ENCODE data around the gene RAB37.

Gene RAB37

GRCh38 chr17:74773414-74773813, 36.4 kb downstream of the RAB37 start:
- Histone ChIP-seq H3K9ac (ENCODE audit: low read length) (no peak overlapping the region), H3K9me3 (ENCODE audit: control insufficient read depth, insufficient read depth, low read depth, low read length) (no peaks in the 10 kb centered on the region), H3K27me3 (ENCODE audit: control insufficient read depth, insufficient read depth, low read length) (no peaks in the 10 kb centered on the region), H3K36me3 (ENCODE audit: control insufficient read depth, insufficient read depth, low read length) (peaks cover 57% of the 10 kb centered on the region), H3K27ac (ENCODE audit: low read depth, low read length) (no peak overlapping the region), H3K4me3 (ENCODE audit: low read depth, low read length) (no peak overlapping the region), H3K4me1 (ENCODE audit: control insufficient read depth, insufficient read depth, low read length) (peaks cover 6% of the 10 kb centered on the region; the same call in 1 of the 2 replicates)

GRCh38 chr17:74773871-74774286, 36.8 kb downstream of the RAB37 start:
- no peak overlapping the region for H3K27ac ChIP-seq (ENCODE audit: low read depth, low read length)
- H3K4me3 ChIP-seq (ENCODE audit: low read depth, low read length) = no peak overlapping the region
- no peaks in the 10 kb centered on the region for H3K9me3 ChIP-seq (ENCODE audit: control insufficient read depth, insufficient read depth, low read depth, low read length)
- peaks cover 6% of the 10 kb centered on the region; the same call in 1 of the 2 replicates for H3K4me1 ChIP-seq (ENCODE audit: control insufficient read depth, insufficient read depth, low read length)
- H3K36me3 ChIP-seq (ENCODE audit: control insufficient read depth, insufficient read depth, low read length) = peaks cover 52% of the 10 kb centered on the region
- no peaks in the 10 kb centered on the region for H3K27me3 ChIP-seq (ENCODE audit: control insufficient read depth, insufficient read depth, low read length)
- H3K9ac ChIP-seq (ENCODE audit: low read length) = no peak overlapping the region

GRCh38 chr17:74775409-74776043, 38.5 kb downstream of the RAB37 start:
- H3K27ac ChIP-seq (ENCODE audit: low read depth, low read length) = no peak overlapping the region
- peaks cover 44% of the 10 kb centered on the region for H3K36me3 ChIP-seq (ENCODE audit: control insufficient read depth, insufficient read depth, low read length)

GRCh38 chr17:74776044-74776962, 39.2 kb downstream of the RAB37 start, which contains the start of gene NAT9:
Gene NAT9, minus strand, starts transcription at chr17:74776345. Its CDS starts 647 bp downstream, at chr17:74775698.
- Histone ChIP-seq H3K27me3 (ENCODE audit: control insufficient read depth, insufficient read depth, low read length) (no peaks in the 10 kb centered on the region), H3K4me1 (ENCODE audit: control insufficient read depth, insufficient read depth, low read length) (peaks cover 12% of the 10 kb centered on the region; the same call in 1 of the 2 replicates), H3K27ac (ENCODE audit: low read depth, low read length) (0 out of 2 replicates have a peak within 1 kb of the TSS, but pooled peaks have one; percentile 60), H3K9me3 (ENCODE audit: control insufficient read depth, insufficient read depth, low read depth, low read length) (no peaks in the 10 kb centered on the region), H3K4me3 (ENCODE audit: low read depth, low read length) (peak within 1 kb of the TSS; percentile 90), H3K9ac (ENCODE audit: low read length) (peak within 1 kb of the TSS; percentile 84), H3K36me3 (ENCODE audit: control insufficient read depth, insufficient read depth, low read length) (peaks cover 37% of the 10 kb centered on the region)

More at GRCh38 chr17:74775409-74776043, 38.5 kb downstream of the RAB37 start:
- peak overlapping the region; percentile 90 for H3K4me3 ChIP-seq (ENCODE audit: low read depth, low read length)
- H3K4me1 ChIP-seq (ENCODE audit: control insufficient read depth, insufficient read depth, low read length) = peaks cover 12% of the 10 kb centered on the region; the same call in 1 of the 2 replicates
- H3K27me3 ChIP-seq (ENCODE audit: control insufficient read depth, insufficient read depth, low read length) = no peaks in the 10 kb centered on the region
- H3K9ac ChIP-seq (ENCODE audit: low read length) = peak overlapping the region; percentile 75
- H3K9me3 ChIP-seq (ENCODE audit: control insufficient read depth, insufficient read depth, low read depth, low read length) = no peaks in the 10 kb centered on the region

GRCh38 chr17:74776990-74777389, 39.9 kb downstream of the RAB37 start:
- peak overlapping the region; percentile 84 for H3K9ac ChIP-seq (ENCODE audit: low read length)
- H3K9me3 ChIP-seq (ENCODE audit: control insufficient read depth, insufficient read depth, low read depth, low read length) = no peaks in the 10 kb centered on the region
- H3K4me1 ChIP-seq (ENCODE audit: control insufficient read depth, insufficient read depth, low read length) = peaks cover 12% of the 10 kb centered on the region; the same call in 1 of the 2 replicates
- H3K27me3 ChIP-seq (ENCODE audit: control insufficient read depth, insufficient read depth, low read length) = no peaks in the 10 kb centered on the region
- H3K36me3 ChIP-seq (ENCODE audit: control insufficient read depth, insufficient read depth, low read length) = peaks cover 31% of the 10 kb centered on the region
- H3K4me3 ChIP-seq (ENCODE audit: low read depth, low read length) = peak overlapping the region; percentile 90
- H3K27ac ChIP-seq (ENCODE audit: low read depth, low read length) = 0 out of 2 replicates have a peak overlapping the region, but pooled peaks have one; percentile 60

GRCh38 chr17:74777901-74778515, 41.0 kb downstream of the RAB37 start:
- no peaks in the 10 kb centered on the region for H3K27me3 ChIP-seq (ENCODE audit: control insufficient read depth, insufficient read depth, low read length)
- no peak overlapping the region for H3K4me3 ChIP-seq (ENCODE audit: low read depth, low read length)
- no peaks in the 10 kb centered on the region for H3K9me3 ChIP-seq (ENCODE audit: control insufficient read depth, insufficient read depth, low read depth, low read length)
- H3K4me1 ChIP-seq (ENCODE audit: control insufficient read depth, insufficient read depth, low read length) = peaks cover 14% of the 10 kb centered on the region
- H3K27ac ChIP-seq (ENCODE audit: low read depth, low read length) = no peak overlapping the region
- no peak overlapping the region for H3K9ac ChIP-seq (ENCODE audit: low read length)
- peaks cover 25% of the 10 kb centered on the region for H3K36me3 ChIP-seq (ENCODE audit: control insufficient read depth, insufficient read depth, low read length)

GRCh38 chr17:74778960-74779359, 41.9 kb downstream of the RAB37 start:
- no peak overlapping the region for H3K4me3 ChIP-seq (ENCODE audit: low read depth, low read length)
- H3K9ac ChIP-seq (ENCODE audit: low read length) = no peak overlapping the region
- peaks cover 16% of the 10 kb centered on the region for H3K36me3 ChIP-seq (ENCODE audit: control insufficient read depth, insufficient read depth, low read length)
- H3K4me1 ChIP-seq (ENCODE audit: control insufficient read depth, insufficient read depth, low read length) = peaks cover 20% of the 10 kb centered on the region
- no peaks in the 10 kb centered on the region for H3K27me3 ChIP-seq (ENCODE audit: control insufficient read depth, insufficient read depth, low read length)
- H3K27ac ChIP-seq (ENCODE audit: low read depth, low read length) = no peak overlapping the region
- no peaks in the 10 kb centered on the region for H3K9me3 ChIP-seq (ENCODE audit: control insufficient read depth, insufficient read depth, low read depth, low read length)

GRCh38 chr17:74779501-74779900, 42.4 kb downstream of the RAB37 start:
- Histone ChIP-seq H3K4me1 (ENCODE audit: control insufficient read depth, insufficient read depth, low read length) (peaks cover 20% of the 10 kb centered on the region), H3K27ac (ENCODE audit: low read depth, low read length) (no peak overlapping the region), H3K27me3 (ENCODE audit: control insufficient read depth, insufficient read depth, low read length) (no peaks in the 10 kb centered on the region), H3K36me3 (ENCODE audit: control insufficient read depth, insufficient read depth, low read length) (peaks cover 12% of the 10 kb centered on the region; the same call in 1 of the 2 replicates), H3K4me3 (ENCODE audit: low read depth, low read length) (no peak overlapping the region), H3K9ac (ENCODE audit: low read length) (peak overlapping the region; percentile 22), H3K9me3 (ENCODE audit: control insufficient read depth, insufficient read depth, low read depth, low read length) (no peaks in the 10 kb centered on the region)

- Histone ChIP-seq H3K4me1 (ENCODE audit: control insufficient read depth, insufficient read depth, low read length) (peaks cover 20% of the 10 kb centered on the region), H3K9me3 (ENCODE audit: control insufficient read depth, insufficient read depth, low read depth, low read length) (no peaks in the 10 kb centered on the region), H3K36me3 (ENCODE audit: control insufficient read depth, insufficient read depth, low read length) (peaks cover 12% of the 10 kb centered on the region; the same call in 1 of the 2 replicates), H3K27me3 (ENCODE audit: control insufficient read depth, insufficient read depth, low read length) (no peaks in the 10 kb centered on the region), H3K4me3 (ENCODE audit: low read depth, low read length) (no peak overlapping the region), H3K27ac (ENCODE audit: low read depth, low read length) (no peak overlapping the region), H3K9ac (ENCODE audit: low read length) (peak overlapping the region; percentile 22)
Measured at GRCh38 chr17:74779948-74780400, 42.9 kb downstream of the RAB37 start.

GRCh38 chr17:74780443-74781238, 43.6 kb downstream of the RAB37 start:
- H3K4me1 ChIP-seq (ENCODE audit: control insufficient read depth, insufficient read depth, low read length) = peaks cover 20% of the 10 kb centered on the region

More at GRCh38 chr17:74780443-74781238, 43.6 kb downstream of the RAB37 start:
- Histone ChIP-seq H3K9ac (ENCODE audit: low read length) (no peak overlapping the region), H3K4me3 (ENCODE audit: low read depth, low read length) (no peak overlapping the region), H3K27me3 (ENCODE audit: control insufficient read depth, insufficient read depth, low read length) (no peaks in the 10 kb centered on the region), H3K36me3 (ENCODE audit: control insufficient read depth, insufficient read depth, low read length) (peaks cover 17% of the 10 kb centered on the region; the same call in 1 of the 2 replicates), H3K27ac (ENCODE audit: low read depth, low read length) (no peak overlapping the region), H3K9me3 (ENCODE audit: control insufficient read depth, insufficient read depth, low read depth, low read length) (no peaks in the 10 kb centered on the region)

Measured in HUES6 (cell line).